CD4-positive, alpha-beta T cell treated with Interferon alpha-2 for 1 hour (primary cell): ENCODE data around the gene HYDIN.
"Not testable (repeated sequence)": the region's sequence is repeated elsewhere in the genome, so short reads cannot be mapped to it uniquely, and the experiment has no call there.

Experiments
- DNase-seq, 2 donors: peaks; one replicate each; pipeline ENCODE4 v3.0.0-alpha.2; 2020 to 2022

HYDIN gene

DNA sequence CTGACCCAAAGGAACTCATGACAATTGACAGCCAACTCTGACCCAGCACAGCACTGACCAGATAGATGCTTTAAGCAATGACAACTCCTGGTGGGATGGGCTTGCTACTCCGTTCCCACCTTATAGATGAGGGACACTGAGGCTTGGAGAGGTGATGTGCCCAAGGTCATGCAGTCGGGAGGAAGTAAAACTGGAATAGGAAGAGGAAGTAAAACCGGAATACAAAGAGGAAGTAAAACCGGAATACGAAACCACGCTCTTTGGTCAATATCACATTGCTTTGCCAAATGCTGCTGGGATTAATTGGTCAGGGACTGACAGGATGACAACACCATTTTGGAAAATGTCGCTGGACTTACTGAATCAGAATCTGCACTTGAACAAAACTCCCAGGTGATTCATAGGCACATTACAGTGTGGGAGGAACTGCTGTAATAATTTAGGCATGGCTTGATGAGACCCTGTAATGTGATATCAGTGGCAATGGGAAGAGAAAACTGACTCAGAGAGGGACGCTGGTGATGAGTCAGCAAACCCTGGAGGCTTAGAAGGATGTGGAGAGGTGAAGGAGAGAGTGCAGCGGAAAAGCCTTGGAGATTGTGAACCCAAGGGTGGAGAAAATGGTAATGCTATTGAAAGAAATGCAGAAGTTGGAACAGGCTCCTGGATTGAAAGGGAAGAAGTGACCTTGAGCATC, 243.4 kb downstream of the HYDIN start:
- not testable (repeated sequence) for DNase-seq

DNA sequence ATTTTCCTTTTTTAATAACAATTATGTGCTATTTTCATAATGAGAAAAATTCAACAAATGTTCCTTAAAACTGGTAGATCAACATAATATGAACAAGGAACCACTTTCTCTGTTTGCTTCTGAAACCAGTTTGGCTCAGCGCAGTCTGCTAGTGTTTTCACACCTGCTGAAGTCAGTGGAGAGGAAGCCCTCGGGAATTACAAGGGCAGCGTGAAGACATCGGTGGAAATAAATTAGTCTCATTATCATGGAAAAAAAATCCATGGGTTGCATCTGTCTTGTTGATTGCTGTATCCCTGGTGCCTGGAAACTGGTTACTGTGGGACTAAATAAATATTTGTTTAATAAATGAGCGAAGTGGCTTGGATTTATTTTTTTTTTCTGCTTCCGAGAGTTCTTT, 245.8 kb downstream of the HYDIN start:
- not testable (repeated sequence) for DNase-seq

DNA sequence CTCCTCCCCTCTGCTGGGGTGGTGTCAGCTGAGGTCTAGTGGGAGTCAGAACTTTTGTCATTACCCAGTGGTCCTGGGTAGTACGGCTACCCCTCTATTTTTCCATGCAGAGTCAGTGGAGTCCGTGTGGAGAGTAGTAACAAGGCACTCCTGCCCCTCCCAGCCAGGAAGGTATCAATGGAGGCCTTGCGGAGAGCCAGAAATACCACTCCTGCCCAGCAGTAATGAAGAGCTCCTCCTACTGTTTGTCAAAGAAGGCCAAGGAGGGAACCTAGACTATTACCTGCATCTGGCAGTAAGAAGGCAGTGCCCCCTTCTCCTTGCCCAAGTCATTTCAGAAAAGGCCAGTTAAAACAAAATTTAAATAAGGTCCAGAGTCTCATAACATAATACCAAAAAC, 262.2 kb downstream of the HYDIN start:
- DNase-seq, result not testable (repeated sequence)

- not testable (repeated sequence) for DNase-seq
Measured at GRCh38 chr16:70960169-70960568, 270.4 kb downstream of the HYDIN start.

DNA sequence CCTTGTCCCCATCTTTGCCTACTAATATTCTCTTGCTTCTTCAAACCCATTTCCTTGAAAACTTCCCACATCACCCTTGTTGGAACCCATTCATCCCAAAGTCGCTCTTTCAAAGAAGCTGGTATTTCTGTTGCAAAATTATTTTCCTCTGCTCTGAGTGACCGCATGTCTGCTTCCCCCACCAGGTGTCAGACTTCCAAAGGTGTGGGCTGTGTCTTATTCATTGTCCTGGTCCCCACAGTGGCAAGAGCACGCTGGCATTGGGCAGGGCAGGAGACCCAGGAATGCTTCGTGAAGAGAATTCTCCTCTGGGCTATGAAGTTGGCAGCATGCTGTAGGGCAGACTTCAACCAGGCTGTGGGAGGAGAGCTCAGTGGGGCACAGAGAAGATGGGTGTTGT, 275.6 kb downstream of the HYDIN start:
- not testable (repeated sequence) for DNase-seq

DNA sequence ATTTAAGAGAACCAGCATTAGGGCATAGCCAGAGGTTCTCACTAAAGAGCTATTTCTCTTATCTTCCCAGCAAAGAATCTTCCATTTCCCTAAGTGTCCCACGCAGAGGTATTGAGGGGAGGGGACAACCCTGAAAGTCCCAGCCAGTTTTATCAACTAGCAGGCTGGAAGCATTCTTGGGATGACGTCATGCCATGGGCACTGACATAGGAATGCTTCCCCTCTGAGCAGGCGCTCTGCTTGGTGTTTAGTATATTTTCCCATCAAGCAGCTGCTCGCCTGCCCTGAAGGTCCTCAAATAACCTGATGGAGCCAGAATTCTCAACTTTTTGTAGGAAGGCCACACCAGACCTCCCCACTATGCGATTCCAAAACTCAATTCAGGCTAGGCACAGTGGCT, 276.7 kb downstream of the HYDIN start:
- not testable (repeated sequence) for DNase-seq

GRCh38 chr16:70943551-70943950, 287.0 kb downstream of the HYDIN start:
- not testable (repeated sequence) for DNase-seq

DNA sequence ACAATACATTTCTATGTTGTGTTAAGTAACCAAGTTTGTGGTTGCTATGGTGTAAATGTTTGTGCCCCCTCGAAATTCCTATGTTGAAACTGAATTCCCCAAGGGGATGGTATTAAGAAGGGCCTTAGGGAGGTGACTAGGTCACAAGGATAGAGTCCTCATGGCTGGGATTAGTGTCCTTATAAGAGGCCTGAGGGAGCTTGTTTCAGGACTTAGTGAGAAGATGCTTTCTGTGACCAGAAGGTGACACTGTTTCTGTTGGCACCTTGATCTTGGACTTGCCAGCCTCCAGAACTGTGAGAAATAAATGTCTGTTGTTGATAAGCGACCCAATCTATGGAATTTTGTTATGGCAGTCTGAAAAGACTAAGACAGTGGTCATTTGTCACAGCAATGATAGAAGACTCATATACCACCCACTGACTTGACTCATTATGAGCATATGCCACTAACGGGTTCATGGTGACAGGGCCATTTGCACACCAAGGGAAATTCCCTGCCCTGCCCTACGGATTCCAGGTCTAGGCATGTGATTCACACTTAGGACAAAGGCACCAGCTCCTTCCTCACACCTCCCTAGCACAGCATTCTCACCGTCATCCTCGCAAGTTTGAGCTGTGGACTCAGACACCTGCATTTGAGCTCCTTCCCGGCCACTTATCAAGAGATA, 290.7 kb downstream of the HYDIN start:
- DNase-seq, result not testable (repeated sequence)

GRCh38 chr16:70936781-70937525, 293.6 kb downstream of the HYDIN start:
- not testable (repeated sequence) for DNase-seq

DNA sequence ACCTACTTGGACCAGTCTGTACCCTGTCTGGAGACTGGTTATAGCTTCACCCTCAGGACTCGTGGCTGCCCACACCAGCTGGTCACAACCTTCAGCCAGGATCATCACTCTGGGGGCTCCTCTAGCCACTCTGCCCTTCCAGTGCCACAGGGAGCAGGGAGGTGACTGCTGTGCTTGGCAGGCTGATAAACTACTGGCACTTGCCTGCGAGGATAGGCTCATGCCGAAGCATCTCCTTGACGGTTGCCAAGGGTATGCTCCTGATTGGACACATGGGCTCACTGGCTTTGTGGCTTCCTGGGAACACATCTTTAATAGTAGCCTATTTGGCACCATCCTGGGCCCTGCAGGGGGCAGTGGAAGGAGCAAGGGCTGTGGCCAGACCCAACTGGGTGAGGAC, 295.2 kb downstream of the HYDIN start:
- DNase-seq, result not testable (repeated sequence)

- DNase-seq, result not testable (repeated sequence)
Measured at GRCh38 chr16:70933746-70934145, 296.8 kb downstream of the HYDIN start.

- DNase-seq, result not testable (repeated sequence)
Measured at GRCh38 chr16:70930757-70931156, 299.8 kb downstream of the HYDIN start.

DNA sequence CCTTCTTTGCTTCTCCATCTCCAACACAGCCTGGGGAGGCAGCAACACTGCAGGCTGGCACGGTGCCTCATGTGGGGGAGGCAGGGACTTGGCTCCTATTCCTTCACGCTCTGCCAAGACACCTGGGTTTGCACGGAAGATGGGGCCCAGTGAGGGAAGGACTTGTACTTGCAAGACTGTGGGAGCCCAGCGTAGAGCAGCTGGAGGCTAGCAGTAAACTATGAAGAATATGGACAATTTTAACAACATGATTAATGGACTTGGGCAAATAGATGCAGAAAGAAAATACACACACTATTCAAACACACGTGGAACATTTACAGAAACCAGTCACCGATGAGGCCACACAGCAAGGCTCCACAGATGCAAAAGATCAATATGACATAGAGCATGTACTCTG, 308.4 kb downstream of the HYDIN start:
- not testable (repeated sequence) for DNase-seq

DNA sequence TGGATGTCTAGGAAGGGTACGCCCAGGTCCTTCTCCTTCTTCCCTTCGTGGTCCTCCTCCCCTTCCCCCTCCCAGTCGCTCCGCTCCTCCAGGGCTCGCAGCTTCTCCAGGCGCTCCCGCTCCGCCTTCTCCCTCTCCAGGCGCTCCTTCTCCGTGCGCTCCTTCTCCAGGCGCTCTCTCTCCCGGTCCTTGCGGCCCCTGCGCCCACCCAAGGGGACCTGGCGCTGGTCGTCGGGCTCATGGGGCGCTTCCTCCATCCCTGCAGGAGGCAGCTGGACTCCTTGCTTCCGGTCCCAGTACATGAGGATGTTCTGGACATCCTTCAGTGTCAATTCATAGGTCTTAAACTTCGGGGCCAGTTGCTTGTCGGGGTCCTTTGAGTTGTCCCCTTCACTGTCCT, 309.9 kb downstream of the HYDIN start:
- not testable (repeated sequence) for DNase-seq

GRCh38 chr16:70888208-70888607, 342.3 kb downstream of the HYDIN start:
- DNase-seq, result not testable (repeated sequence)

DNA sequence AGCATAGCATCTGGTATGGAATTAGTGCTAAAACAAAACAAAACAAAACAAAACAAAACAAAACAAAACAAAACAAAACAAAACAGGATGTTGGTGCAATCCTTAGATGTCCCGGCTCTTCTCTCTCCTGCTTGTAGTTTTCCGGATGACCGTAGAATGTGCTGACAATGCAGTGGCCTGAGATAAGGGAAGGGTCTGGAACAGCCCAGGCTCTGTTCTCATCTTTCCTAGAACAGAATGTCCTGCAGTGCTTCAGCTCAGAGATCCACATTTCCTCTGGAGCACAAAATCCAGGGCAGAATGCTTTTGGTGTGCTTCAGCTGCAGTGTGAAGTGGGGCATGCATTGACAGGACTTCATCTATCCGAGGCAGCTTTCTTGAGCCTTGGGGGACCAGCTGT, 345.9 kb downstream of the HYDIN start:
- not testable (repeated sequence) for DNase-seq

GRCh38 chr16:70882311-70882710, 348.2 kb downstream of the HYDIN start:
- DNase-seq, result not testable (repeated sequence)

DNA sequence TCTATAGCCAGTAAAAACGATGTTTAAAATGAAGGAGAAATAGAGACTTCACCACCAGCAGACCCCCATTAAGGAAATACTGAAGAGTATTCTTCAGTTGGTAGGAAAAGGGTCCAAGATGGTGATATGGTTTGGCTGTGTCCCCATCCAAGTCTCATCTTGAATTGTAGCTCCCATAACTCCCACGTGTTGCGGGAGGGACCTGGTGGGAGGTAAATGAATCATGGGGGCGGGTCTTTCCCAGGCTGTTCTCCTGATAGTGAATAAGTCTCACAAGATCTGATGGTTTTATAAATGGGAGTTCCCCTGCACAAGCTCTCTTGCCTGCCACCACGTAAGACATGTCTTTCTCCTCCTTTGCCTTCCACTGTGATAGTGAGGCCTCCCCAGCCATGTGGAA, 352.6 kb downstream of the HYDIN start:
- not testable (repeated sequence) for DNase-seq

GRCh38 chr16:70876442-70876841, 354.1 kb downstream of the HYDIN start:
- not testable (repeated sequence) for DNase-seq

DNA sequence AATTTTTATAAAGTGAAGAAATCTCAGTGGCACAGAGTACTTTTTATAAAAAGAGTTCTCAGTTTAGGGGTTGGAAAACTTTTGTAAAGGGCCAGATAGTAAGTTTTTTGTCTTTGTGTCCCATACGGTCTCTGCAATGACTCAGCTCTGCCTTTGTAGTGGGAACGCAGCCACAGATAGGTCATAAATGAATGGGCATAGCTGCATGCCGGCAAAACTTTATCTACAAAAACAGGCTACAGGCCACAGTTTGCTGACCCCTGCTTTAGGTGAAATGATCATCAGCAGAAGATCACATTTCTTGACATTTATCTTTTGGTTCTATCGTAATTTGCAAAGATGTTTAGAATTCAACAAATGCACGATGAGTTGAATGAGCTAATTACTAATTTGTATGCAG, 365.8 kb downstream of the HYDIN start:
- not testable (repeated sequence) for DNase-seq

GRCh38 chr16:70861996-70862395, 368.5 kb downstream of the HYDIN start:
- not testable (repeated sequence) for DNase-seq

DNA sequence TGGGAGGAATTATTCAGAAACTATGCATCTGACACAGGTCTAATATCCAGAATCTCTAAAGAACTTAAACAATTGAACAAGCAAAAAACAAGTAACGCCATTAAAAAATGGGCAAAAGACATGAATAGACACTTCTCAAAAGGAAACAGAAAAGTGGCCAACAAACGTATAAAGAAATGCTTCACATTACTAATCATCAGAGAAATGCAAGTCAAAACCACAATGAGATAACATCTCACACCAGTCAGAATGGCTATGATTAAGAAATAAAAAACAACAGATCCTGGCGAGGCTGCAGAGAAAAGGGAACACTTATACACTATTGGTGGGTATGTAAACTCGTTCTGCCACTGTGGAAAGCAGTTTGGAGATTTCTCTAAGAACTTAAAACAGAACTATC, 379.2 kb downstream of the HYDIN start:
- DNase-seq, result not testable (repeated sequence)

- not testable (repeated sequence) for DNase-seq
Measured at GRCh38 chr16:70823498-70824118, 406.9 kb downstream of the HYDIN start.
